GM18499 (cell line): ENCODE data around the gene LZTFL1.

Source experiments
- ATAC-seq: cut with Tn5 transposase; IDR thresholded peaks from one replicate; pipeline ENCODE4 v1.9.1; 2021; ENCODE audit warnings: moderate number of reproducible peaks; ENCODE audit not compliant: insufficient read depth, unreplicated experiment

The LZTFL1 gene, protein sequence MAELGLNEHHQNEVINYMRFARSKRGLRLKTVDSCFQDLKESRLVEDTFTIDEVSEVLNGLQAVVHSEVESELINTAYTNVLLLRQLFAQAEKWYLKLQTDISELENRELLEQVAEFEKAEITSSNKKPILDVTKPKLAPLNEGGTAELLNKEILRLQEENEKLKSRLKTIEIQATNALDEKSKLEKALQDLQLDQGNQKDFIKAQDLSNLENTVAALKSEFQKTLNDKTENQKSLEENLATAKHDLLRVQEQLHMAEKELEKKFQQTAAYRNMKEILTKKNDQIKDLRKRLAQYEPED

DNA sequence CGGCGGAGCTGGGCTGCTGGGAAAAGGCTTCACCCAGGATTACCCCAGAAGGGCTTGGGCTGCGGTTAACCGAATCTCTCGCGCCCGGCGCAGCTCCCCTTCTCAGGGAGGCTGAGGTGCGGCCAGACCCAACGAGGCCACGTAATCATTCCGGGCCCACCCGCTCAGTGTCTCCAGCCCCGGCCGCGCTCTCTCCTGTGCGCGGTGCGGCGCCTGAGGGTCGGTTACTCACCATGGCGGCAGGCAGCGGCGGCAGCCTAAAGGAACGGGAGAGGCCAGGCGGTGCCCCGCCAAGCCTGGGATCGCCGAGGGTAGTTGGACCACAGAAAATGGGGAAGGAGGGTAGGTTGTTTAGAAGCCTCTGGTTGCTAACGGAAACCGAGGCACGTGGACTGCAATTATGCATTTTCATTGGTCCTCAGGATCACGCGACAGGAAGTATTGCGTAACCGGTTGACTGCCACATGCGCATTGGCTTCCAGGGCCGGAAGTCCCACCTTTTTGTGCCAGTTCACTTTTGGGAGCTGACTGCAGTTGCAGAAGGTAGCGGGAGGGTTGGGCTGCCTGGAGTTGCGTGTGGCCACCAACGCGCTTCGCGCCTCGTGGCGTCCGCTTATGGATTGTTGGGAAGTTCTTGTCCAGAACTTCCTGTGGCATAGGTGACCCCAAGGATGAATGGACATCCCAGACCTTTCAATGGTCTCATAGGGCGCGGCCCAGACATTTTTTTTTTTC lies at the start of gene LZTFL1:
Gene LZTFL1 (minus strand): TSS at position 363 of the 735 bp plus-strand sequence. CDS start 128 bp downstream, at position 235.
- ATAC-seq: peak; percentile 74

GRCh38 chr3:45890405-45890804 lies 48.5 kb upstream of the LZTFL1 start:
- ATAC-seq: no peak

GRCh38 chr3:45889337-45889736 lies 47.4 kb upstream of the LZTFL1 start:
- ATAC-seq: no peak

GRCh38 chr3:45887759-45888511 lies 46.0 kb upstream of the LZTFL1 start:
- ATAC-seq: no peak

DNA sequence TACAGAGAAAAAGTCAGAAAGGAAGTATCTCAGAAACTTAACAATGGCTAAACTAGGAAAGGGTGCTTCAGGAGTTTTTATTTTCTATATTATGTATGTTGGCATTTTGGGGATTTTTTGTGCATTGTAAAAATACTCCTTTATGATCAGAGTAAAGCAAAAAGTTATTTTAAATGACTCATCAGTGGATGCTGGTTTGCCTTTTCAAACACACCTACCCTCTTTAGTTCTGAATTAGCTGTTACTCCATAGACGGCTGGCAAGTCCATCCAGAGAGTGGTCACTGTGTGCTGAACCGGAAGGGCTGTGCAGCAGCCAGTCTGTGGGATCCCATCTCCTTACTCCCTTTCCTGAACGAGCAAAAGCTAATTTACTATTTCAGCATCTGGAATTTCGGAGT lies 45.4 kb upstream of the LZTFL1 start:
- no peak for ATAC-seq

DNA sequence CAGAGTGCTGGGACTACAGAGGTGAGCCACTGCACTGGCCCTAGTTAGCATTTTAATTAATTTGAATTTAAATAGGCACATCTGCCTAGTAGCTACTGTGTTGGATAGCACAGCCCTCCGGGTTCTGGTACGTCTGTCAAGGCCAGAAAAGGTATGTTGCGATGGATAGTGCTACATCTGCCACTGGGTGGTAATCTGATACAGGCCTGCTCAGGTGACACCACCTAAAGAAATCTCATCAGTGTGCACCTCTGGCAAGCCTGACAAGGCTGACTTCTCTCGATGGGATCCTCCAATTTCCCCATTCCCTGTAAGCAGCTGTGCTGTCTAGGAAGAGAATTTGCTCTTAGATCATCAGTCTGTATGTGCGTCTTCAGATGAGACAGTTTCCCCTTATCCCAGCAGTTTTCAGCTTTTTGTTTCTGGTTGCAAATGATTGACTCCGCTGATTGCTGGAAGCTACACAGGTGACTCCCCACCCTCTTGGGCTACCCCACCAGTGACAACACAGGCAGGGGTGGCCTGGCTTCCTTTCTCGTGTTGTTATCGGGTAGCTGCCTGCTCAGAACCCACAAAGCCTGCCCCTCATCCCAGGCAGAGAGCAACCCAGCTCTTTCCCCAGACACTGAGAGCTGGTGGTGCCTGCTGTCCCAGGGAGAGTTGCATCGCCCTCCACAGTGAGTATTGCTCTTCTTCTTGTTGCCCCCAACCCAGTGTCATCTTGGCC lies 44.2 kb upstream of the LZTFL1 start, which contains the start of gene CCR9:
Gene CCR9 (plus strand): TSS at position 565 of the 727 bp plus-strand sequence. CDS start 8,391 bp downstream, outside the sequence.
- ATAC-seq: no peak

GRCh38 chr3:45884368-45885201 lies 42.7 kb upstream of the LZTFL1 start:
- ATAC-seq: no peak

DNA sequence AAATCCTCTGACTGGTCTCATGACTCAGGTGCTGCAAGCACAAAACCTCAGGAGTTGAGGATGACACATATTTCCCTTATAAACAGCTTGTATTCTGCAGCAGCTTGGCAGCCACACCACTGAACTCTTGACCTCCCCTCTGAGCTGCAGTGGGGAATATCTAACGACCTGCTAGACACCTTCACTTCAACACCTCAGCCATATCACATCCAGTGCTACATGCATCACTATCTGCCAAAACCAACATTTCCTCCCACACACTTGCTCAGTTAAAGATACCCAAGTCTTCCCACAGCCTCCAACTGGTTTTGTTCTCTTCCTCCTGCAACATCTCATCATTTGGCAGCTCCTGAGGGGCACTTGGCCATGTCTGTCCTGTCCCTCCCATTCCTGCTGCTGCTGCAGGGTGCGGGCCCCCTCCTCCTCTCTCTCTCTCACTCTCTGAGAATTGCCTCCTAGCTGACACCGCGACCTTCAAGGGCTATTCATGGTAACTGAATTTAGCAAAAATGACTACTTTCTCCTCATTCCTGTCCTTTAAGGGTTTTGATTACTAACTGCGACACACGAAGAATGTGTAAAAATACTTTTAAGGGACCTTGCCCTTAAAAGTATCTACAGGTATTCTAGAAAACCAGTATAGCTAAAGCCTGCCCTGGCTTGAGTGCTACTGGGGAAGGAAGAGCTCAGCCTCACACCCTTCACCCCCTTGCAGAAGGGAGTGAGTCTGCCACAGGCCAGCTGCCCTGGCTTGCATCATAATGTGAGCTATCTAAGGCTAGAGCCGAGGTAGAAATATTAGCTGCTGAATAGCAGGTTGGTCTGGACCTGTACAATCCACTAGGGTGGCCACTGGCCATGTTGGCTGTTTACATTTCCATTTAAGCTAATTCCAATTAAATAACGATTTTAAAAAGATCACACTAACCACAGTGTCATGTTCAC lies 39.4 kb upstream of the LZTFL1 start:
- ATAC-seq: no peak

DNA sequence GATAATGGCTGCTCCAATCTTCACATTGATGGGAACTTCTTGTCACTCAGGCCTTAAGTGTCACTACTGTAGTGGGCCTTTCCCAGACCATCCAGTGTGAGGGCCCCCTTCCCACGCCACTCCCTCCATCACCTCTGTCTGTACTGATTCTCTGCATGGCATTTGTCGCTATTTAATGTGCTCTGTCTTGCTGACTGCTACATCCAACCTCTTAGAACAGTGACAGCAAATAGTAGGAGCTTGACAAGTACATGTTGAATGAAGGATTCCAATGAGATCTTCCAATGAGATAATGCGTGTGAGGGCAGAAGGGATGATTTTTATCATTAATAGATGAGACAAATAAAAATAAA lies 38.8 kb upstream of the LZTFL1 start:
- ATAC-seq: no peak

GRCh38 chr3:45878124-45878523 lies 36.2 kb upstream of the LZTFL1 start:
- ATAC-seq: no peak

- ATAC-seq: no peak
Measured at GRCh38 chr3:45874677-45875346, 32.9 kb upstream of the LZTFL1 start.

DNA sequence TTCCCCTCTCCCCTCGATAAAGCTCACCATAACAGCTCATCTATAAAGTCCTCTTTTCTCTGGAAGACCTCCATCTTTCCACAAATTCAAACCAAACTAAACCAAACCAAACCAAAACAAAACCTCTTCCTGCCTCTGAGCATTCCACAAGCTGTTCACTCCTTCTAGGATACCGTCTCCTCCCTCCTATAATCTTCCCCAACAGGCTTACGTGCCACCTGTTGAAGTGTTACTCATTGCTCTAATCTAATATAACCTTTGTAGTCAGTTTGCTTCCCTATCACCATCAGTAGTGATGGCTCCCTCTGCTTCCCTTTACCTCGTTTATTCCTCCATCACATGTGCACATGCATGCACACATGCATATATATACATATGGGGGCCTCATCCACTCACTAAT lies 31.7 kb upstream of the LZTFL1 start:
- no peak for ATAC-seq

- no peak for ATAC-seq
Measured at GRCh38 chr3:45873036-45873435, 31.1 kb upstream of the LZTFL1 start.

GRCh38 chr3:45872569-45872968 lies 30.6 kb upstream of the LZTFL1 start:
- ATAC-seq: no peak

DNA sequence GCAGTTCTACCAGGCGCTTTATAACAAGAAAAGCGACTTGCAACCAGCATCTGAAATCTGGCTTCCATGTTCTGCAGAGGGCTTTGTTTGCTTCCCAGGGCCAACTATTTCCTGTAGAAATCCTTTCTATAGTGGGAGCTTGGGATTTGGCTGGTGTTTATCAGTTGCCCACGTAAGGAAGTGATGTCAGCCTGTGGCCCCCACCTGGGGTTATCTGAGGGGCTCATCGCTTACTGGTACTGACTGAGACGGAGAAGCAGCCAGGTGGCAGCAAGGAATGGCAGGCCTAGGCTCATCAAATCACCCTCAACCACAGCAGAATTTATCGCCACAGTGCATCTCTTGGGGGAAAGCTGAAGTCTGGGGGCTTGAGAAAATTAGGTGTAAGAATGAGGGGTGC lies 29.9 kb upstream of the LZTFL1 start:
- ATAC-seq: no peak

DNA sequence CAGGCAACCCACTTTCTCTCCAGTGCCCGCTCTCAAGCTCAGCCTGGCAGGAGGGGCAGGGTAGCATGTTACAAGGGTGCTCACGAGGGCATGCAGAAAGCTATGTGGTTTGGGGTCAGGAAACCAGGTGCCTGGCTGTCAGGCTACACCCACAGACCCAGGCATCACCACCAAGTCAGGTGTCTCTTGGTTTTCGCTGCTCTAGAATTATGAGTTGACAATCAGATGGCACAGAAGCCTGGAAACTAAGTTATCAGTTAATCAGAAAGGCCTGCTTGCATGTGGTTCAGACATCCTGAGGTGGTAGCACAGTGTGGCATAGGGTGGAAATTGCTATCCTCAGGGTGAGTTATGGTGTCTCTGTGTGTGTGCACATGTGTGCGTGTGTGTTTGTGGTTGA lies 28.2 kb upstream of the LZTFL1 start:
- ATAC-seq: no peak

DNA sequence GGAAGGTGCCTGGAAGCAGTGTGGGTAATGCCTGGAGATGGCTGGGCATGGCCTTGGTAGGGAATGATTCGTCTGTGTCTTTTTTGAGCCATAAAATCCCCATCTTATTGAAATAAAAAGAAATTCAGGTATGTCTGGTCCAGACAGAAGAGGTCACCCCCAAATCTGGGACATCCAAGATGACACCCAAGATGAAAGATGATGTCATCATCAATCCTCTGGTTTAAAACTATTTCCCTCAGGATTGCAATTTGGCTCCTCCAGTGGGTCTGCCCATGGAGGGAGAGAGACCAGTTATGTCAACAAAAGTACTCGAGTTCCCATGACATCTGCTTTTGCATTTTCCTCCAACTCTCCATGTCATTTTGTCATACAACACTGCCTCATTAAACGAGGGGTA lies 27.7 kb upstream of the LZTFL1 start:
- no peak for ATAC-seq

DNA sequence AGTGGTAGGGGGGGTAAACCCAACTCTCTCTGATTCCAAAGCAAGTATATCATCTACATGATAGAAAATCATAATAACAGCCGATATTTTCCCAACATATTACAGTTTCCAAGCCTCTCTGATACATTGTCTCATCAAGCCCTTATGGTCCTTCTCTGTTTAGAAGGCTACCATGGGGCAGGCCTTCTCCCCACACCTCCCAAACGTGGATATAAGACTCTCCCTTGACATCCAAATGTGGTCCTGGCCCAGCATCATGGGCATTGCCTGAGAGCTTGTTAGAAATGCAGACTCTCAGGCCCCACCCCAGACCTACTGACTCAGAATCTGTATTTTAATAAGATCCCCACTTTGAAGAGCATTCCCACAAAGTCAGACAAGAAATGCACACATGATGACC lies 26.7 kb upstream of the LZTFL1 start:
- no peak for ATAC-seq
